DND-41 (cell line): ENCODE results near the gene HOXC5.

Experiments
- CTCF ChIP-seq: IDR thresholded peaks from 2 replicates; pipeline ENCODE4 v1.5.1; 2012; ENCODE audit warnings: borderline replicate concordance, low read length, moderate library complexity, mild to moderate bottlenecking; ENCODE audit not compliant: poor library complexity, severe bottlenecking; ENCODE audit errors: extremely low read depth
- EZH2 ChIP-seq: IDR thresholded peaks from 3 replicates; pipeline ENCODE4 v1.6.1; 2012; ENCODE audit warnings: borderline replicate concordance, low read depth, mild to moderate bottlenecking, moderate library complexity, low read length, inconsistent platforms; ENCODE audit not compliant: severe bottlenecking

GRCh38 chr12:54054742-54055194, 21.9 kb downstream of the HOXC5 start:
- TF ChIP-seq CTCF, result no peak
- no peak for TF ChIP-seq EZH2
